Uterus (tissue), 4 donors: ENCODE measurements around the gene SLAIN2. TPM values are rescaled to one million over a fixed set of nuclear protein-coding genes. Genes with fewer than 3 reads are reported as not detected.

Experiments used
- DNase-seq, 2 donors: peaks; one replicate each; pipeline ENCODE4 v3.0.0-alpha.2; 2019 to 2020
- H3K27ac ChIP-seq, 2 donors: fragments of 200-600 bp; sonication (generic); 1 replicate in 1 of 2; 2 replicates in 1 of 2; pipeline ENCODE4 v1.5.1; 2016 to 2018
- H3K27me3 ChIP-seq, 2 donors: fragments of 200-600 bp; sonication (generic); one replicate each; pipeline ENCODE4 v1.5.1; 2018 to 2019; ENCODE audit warnings: control low read depth in 1 of 2
- H3K36me3 ChIP-seq, 2 donors: fragments of 200-600 bp; sonication (generic); one replicate each; pipeline ENCODE4 v1.5.1; 2019; ENCODE audit warnings: control low read depth in 1 of 2
- H3K4me1 ChIP-seq, 2 donors: fragments of 200-600 bp; sonication (generic); one replicate each; pipeline ENCODE4 v1.5.1; 2018 to 2019; ENCODE audit warnings: control low read depth in 1 of 2
- H3K4me3 ChIP-seq, 2 donors: fragments of 200-600 bp; sonication (generic); 1 replicate in 1 of 2; 2 replicates in 1 of 2; pipeline ENCODE4 v1.5.1; 2018 to 2019; ENCODE audit warnings: mild to moderate bottlenecking in 1 of 2
- H3K9me3 ChIP-seq, 2 donors: fragments of 200-600 bp; sonication (generic); one replicate each; pipeline ENCODE4 v1.5.1; 2019; ENCODE audit warnings: control low read depth in 1 of 2
- POLR2A ChIP-seq, 2 donors: fragments of 450-650 bp; IDR thresholded peaks; one replicate each; pipeline ENCODE4 v1.6.1; 2016; ENCODE audit warnings: antibody characterized with exemption in 2 of 2, mild to moderate bottlenecking in 1 of 2, moderate library complexity in 1 of 2
- intact Hi-C: fragments of 100-400 bp; cut with DNase I; formaldehyde crosslinking; loops from one replicate; pipeline ENCODE4 v1.15.1; 2023; ENCODE audit warnings: low total_unique reads
- total RNA-seq, 4 donors: library from RNA; depleted of rRNA in 3 of 4; stranded (reverse); fragments of >200 nt in 3 of 4; gene quantifications; one replicate each; pipeline versions ENCODE4 v1.1.0 to v1.2.4, GENCODE V29; 2014 to 2023
- TF ChIP-seq, protein P1 (sequence below), 4 experiments: fragments of 200-600 bp in 2 of 4; fragments of 450-650 bp in 2 of 4; sonication (generic) in 2 of 4; IDR thresholded peaks; one replicate each; pipeline ENCODE4 v1.5.1; 2016 to 2019; ENCODE audit warnings: antibody characterized with exemption in 4 of 4, mild to moderate bottlenecking in 2 of 4, moderate library complexity in 1 of 4
- donor health status: DM: yes; HTN: yes; CAD: no.

SLAIN2 gene
- total RNA-seq, 4 donors from 2014 or later, result 20.0 to 120 (median 62.0) TPM

DNA sequence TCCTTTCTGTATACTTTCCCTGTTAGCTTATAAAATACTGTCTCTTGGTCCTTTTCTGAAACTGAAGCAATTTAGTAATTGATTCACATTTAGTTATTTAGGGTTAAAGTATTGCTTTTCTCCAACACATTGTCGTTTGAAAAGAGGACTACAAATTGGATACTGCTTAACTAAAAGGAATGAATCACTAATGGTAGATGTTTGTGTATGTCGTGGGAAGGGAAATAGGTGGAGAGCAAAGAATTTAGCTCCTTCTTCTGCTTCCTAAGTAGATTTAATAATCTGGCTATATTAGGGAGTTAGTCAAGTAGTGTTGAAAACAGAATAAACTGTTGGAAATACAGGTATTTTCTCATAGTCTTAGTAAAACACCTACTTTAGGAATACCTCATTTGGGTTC is 27.9 kb downstream of the SLAIN2 start:
- DNase-seq, result no peak
- Histone ChIP-seq H3K9me3 (no peaks in the 10 kb centered on the region), H3K4me1 (peaks cover 0 to 4% of the 10 kb centered on the region in 2 donors), H3K36me3 (no peaks in the 10 kb centered on the region), H3K4me3 (no peak overlapping the region), H3K27me3 (no peaks in the 10 kb centered on the region), H3K27ac (no peak overlapping the region)
- no peak for TF ChIP-seq POLR2A (IDR thresholded peaks at IDR 0.05)
- TF ChIP-seq, protein P1, sequence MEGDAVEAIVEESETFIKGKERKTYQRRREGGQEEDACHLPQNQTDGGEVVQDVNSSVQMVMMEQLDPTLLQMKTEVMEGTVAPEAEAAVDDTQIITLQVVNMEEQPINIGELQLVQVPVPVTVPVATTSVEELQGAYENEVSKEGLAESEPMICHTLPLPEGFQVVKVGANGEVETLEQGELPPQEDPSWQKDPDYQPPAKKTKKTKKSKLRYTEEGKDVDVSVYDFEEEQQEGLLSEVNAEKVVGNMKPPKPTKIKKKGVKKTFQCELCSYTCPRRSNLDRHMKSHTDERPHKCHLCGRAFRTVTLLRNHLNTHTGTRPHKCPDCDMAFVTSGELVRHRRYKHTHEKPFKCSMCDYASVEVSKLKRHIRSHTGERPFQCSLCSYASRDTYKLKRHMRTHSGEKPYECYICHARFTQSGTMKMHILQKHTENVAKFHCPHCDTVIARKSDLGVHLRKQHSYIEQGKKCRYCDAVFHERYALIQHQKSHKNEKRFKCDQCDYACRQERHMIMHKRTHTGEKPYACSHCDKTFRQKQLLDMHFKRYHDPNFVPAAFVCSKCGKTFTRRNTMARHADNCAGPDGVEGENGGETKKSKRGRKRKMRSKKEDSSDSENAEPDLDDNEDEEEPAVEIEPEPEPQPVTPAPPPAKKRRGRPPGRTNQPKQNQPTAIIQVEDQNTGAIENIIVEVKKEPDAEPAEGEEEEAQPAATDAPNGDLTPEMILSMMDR (IDR thresholded peaks at IDR 0.05), result no peak
- intact Hi-C loops, result no loop called here

DNA sequence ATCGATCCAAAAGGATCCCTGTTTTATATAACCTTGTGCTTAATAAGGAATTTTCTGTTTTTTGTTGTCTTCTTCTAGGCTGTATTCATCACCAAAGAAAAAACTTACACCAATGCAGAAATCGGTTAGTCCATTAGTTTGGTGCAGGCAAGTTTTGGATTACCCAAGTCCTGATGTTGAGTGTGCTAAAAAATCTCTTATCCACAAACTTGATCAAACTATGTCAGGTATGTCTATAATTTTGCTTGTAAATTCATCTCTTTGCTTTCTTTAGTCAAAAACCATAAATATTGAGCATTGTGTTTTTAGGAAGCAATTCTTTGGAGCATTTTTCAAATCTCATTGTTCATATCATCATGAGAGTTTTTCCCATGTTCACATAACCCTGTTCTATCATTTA is 28.4 kb downstream of the SLAIN2 start:
- no peak overlapping the region for H3K27ac ChIP-seq
- no peaks in the 10 kb centered on the region for H3K9me3 ChIP-seq
- peaks cover 0 to 4% of the 10 kb centered on the region in 2 donors for H3K4me1 ChIP-seq
- no peaks in the 10 kb centered on the region for H3K27me3 ChIP-seq
- intact Hi-C loops, result no loop called here
- no peaks in the 10 kb centered on the region for H3K36me3 ChIP-seq
- TF ChIP-seq, protein P1 (IDR thresholded peaks at IDR 0.05), result no peak
- no peak for TF ChIP-seq POLR2A (IDR thresholded peaks at IDR 0.05)
- H3K4me3 ChIP-seq, result no peak overlapping the region
- DNase-seq, result no peak

DNA sequence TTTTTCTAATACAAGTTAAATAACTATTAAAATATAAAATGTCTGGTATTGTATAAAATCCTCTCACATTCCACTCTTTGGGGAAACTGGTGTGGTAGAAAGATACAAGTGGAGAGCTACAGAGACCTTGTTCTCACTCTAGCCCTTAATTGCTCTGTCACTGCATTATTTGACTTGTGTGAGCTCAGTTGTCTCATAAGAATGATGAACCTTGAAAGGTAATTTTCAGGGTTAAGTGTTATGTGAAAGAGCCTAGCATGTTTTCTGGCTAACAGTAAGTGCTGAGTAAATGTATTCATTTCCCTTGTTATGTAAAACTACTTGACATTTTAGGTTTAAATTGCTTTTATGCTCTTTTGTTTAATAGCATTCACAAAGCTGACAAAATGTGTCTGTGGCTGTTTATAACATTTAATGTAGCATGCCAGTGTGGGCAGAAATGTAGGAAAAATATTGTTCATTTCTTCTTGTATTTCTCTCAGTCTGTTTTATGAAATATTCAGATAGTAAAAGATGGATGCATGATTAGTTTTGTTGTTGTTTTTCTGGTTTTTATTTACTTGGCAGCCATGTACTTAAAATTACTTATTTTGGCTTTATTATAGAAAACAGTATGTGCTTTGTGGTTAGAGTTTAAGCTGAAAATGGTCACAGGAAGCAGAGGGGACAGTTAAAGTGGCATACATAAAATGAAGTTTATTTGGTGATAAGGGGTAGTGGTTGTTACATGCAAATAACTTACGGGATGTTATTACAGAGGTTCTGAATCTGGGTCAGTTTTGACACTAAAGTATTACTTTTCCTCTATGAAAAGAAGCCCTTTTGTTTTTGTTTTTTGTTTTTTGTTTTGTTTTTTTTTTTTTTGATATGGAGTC is 29.2 kb downstream of the SLAIN2 start:
- TF ChIP-seq, protein P1 (IDR thresholded peaks at IDR 0.05), result no peak
- no peak for TF ChIP-seq POLR2A (IDR thresholded peaks at IDR 0.05)
- no peak for DNase-seq

DNA sequence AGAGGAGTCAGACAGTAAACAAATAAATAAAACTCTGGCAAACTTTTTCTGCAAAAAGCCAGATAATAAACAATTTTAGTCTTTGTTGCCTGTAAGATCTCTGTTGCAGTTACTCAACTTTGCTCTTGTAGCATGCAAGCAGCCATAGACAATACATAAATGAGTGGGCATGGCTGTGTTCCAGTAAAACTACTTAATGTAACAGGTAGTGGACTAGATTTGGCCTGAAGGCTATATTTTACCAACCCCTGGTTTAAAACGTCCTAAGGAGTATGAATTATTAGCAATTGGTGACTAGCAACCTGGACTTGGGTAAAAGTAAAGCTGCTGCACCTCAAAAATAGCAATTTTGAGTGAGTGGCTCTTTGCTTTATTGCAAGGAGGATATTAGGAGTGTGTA is 30.9 kb downstream of the SLAIN2 start:
- TF ChIP-seq, protein P1 (IDR thresholded peaks at IDR 0.05), result no peak
- no peak for TF ChIP-seq POLR2A (IDR thresholded peaks at IDR 0.05)
- no peak for DNase-seq
- H3K27ac ChIP-seq, result no peak overlapping the region
- no peaks in the 10 kb centered on the region for H3K36me3 ChIP-seq
- H3K9me3 ChIP-seq, result no peaks in the 10 kb centered on the region
- peaks cover 0 to 4% of the 10 kb centered on the region in 2 donors for H3K4me1 ChIP-seq
- H3K27me3 ChIP-seq, result no peaks in the 10 kb centered on the region
- H3K4me3 ChIP-seq, result no peak overlapping the region
- intact Hi-C loops, result no loop called here

More for the DNA sequence above, 29.2 kb downstream of the SLAIN2 start:
- H3K27ac ChIP-seq, result no peak overlapping the region
- no peaks in the 10 kb centered on the region for H3K27me3 ChIP-seq
- no peak overlapping the region for H3K4me3 ChIP-seq
- H3K36me3 ChIP-seq, result no peaks in the 10 kb centered on the region
- intact Hi-C loops, result no loop called here
- H3K4me1 ChIP-seq, result peaks cover 0 to 4% of the 10 kb centered on the region in 2 donors
- no peaks in the 10 kb centered on the region for H3K9me3 ChIP-seq

DNA sequence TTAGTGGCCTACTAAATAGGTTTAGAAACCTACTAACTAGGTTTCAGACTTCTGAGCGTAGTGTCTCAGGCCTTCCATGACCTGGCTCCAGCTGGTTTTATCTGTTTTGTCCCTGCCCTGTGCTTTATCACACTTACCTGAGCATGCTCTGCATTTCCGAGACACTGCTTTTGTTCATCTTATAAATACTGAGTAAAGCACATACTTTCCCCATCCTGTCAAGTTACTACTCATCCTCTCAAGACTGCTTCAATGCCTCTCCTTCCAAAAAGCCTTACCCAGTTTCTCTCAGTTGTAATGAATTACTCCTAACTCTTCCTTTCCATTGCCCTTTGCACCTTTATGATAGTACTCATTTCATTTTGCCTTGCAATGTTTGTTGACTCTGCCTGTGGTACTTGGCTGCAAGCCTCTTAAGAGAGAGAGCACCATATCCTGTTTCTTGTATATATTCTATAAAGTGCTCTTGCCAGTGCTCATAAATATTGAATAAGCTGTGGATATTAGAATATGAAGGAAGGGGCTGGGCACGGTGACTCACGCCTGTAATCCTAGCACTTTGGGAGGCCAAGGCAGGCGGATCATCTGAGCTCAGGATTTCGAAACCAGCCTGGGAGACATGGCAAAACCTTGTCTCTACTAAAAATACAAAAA is 34.4 kb downstream of the SLAIN2 start:
- intact Hi-C loops, result no loop called here

More for the DNA sequence above, 34.4 kb downstream of the SLAIN2 start:
- Histone ChIP-seq H3K27ac (no peak overlapping the region), H3K36me3 (no peaks in the 10 kb centered on the region), H3K9me3 (no peaks in the 10 kb centered on the region), H3K4me1 (no peaks in the 10 kb centered on the region), H3K27me3 (no peaks in the 10 kb centered on the region), H3K4me3 (no peak overlapping the region)
- TF ChIP-seq, protein P1 (IDR thresholded peaks at IDR 0.05), result no peak
- TF ChIP-seq POLR2A (IDR thresholded peaks at IDR 0.05), result no peak
- no peak for DNase-seq
